22Rv1 (cell line): ENCODE results near the gene TAF5L.

ENCODE experiments used
- H3K27ac ChIP-seq: fragments of 450-650 bp; 2 replicates; pipeline ENCODE4 v1.5.1; 2017
- CTCF ChIP-seq: fragments of 450-650 bp; IDR thresholded peaks from 2 replicates; pipeline ENCODE4 v1.5.1; 2017; ENCODE audit warnings: mild to moderate bottlenecking
- ZFX ChIP-seq: fragments of 450-650 bp; IDR thresholded peaks from 2 replicates; pipeline ENCODE4 v1.6.1; 2017; ENCODE audit warnings: antibody characterized with exemption, borderline replicate concordance

Gene TAF5L

GRCh38 chr1:229651546-229651945, 25.6 kb upstream of the TAF5L start:
- TF ChIP-seq CTCF (no peak), ZFX (no peak)
- H3K27ac ChIP-seq: no peak overlapping the region

- TF ChIP-seq ZFX (no peak), CTCF (no peak)
- no peak overlapping the region for H3K27ac ChIP-seq
Observed at GRCh38 chr1:229650045-229650444, 24.1 kb upstream of the TAF5L start.

GRCh38 chr1:229648406-229648805, 22.5 kb upstream of the TAF5L start:
- no peak for TF ChIP-seq CTCF
- TF ChIP-seq ZFX: no peak
- H3K27ac ChIP-seq: no peak overlapping the region

- TF ChIP-seq CTCF (no peak), ZFX (no peak)
- H3K27ac ChIP-seq: no peak overlapping the region
Observed at GRCh38 chr1:229645324-229645993, 19.5 kb upstream of the TAF5L start.

GRCh38 chr1:229643996-229644745, 18.2 kb upstream of the TAF5L start:
- no peak overlapping the region for H3K27ac ChIP-seq
- no peak for TF ChIP-seq CTCF
- no peak for TF ChIP-seq ZFX

- no peak for TF ChIP-seq ZFX
- TF ChIP-seq CTCF: no peak
- H3K27ac ChIP-seq: no peak overlapping the region
Observed at GRCh38 chr1:229642970-229643369, 17.0 kb upstream of the TAF5L start.

GRCh38 chr1:229642376-229642775, 16.5 kb upstream of the TAF5L start:
- TF ChIP-seq ZFX: no peak
- no peak for TF ChIP-seq CTCF
- H3K27ac ChIP-seq: no peak overlapping the region
